DMS 273 (cell line): ENCODE measurements around the gene HS3ST2.
A peak's percentile ranks its signal among the peaks of the same experiment; 100 is the strongest.
"Not testable (repeated sequence)": the region's sequence is repeated elsewhere in the genome, so short reads cannot be mapped to it uniquely, and the experiment has no call there.

Source experiments
- DNase-seq: peaks from one replicate; lab custom pipeline; 2025; ENCODE audit not compliant: unreplicated experiment; lab: John Stamatoyannopoulos, UW

The HS3ST2 gene

DNA sequence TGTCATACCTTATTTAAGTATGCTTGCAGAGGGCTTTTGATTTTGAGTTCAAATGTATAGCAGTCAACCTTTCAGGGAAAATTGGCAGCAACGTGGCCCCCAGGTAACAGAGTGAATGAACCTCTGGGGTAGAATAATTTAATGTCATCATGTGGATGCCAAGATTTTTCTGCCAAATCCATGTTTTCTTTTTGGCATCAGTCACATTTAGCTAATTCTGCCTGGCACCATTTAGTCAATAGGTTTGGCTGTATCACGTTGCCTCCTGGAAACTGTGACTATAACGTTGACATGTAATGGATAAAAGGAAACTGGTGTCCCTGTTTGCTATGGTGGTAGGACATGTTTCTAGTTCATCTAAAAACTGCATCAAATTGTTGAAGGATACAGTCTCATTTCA is 115.5 kb downstream of the HS3ST2 start:
- no peak for DNase-seq

DNA sequence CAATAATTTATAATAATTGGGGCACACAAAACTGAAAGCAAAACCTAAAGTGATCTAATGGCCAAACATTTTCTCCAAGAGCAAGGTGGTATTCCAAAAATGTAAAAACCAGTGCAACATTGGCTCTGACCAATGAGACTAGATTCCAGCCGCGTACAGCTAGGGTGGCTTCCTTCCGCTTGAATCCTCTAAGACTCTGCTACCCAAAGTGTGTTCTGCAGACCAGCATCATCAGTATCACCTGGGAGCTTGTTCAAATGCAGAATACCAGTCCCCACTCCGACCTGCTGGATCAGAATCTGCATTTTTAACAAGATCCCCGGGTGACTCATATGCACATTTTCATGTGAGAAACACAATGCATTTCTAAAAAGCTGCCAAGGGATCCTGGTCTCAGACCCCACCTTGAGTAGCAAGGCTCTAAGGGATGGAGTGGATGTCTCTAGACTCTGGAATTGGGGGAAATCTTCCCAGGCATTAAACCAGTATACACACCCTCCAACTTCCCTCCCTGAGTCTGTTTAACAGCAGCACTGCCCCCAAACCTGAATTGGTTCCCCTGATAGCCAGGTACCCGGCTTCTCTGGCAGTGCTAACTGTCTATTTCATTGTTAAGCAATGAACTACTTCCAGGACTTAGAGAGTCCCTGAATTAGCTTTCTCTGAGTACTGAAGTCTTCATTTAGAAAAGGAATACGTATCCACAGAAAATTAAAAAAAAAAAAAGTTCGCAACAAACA is 118.2 kb downstream of the HS3ST2 start:
- DNase-seq = no peak

DNA sequence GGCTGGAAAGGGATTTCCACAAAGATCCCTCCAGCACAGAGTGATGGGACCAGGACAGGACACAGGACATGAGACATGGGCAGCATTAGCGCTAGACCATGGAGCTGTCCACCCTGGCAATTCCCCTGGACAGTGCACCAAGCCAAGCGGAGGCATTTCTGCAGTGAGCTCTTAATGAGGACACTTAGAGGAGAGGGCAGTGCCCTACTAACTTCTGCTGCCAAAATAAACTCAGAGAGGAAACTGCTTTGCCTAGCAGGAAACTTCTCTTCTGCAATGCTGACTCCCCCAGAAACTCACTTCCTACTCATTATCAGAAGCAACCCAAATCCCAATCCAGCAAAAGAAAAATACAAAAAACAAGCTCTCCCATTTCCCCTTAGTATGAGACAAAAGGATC is 119.2 kb downstream of the HS3ST2 start:
- no peak for DNase-seq

DNA sequence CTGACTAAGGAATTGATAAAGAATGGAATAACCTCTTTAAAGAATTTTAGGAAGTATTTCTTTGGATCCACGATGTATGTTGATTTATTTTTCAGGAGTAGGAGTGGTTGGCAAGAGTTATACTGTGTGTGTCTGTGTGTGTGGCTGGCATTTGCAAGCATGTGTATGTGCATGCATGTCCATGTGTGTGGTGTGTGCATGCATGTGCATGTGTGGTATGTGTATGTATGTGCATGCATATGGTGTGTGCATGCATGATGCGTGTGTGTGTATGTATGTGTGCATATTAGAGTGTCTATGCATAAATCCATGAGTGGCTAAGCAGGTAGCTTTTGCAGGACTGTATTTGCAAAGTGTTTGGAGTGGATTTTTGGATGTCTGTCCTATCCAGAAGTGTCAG is 120.8 kb downstream of the HS3ST2 start:
- no peak for DNase-seq

DNA sequence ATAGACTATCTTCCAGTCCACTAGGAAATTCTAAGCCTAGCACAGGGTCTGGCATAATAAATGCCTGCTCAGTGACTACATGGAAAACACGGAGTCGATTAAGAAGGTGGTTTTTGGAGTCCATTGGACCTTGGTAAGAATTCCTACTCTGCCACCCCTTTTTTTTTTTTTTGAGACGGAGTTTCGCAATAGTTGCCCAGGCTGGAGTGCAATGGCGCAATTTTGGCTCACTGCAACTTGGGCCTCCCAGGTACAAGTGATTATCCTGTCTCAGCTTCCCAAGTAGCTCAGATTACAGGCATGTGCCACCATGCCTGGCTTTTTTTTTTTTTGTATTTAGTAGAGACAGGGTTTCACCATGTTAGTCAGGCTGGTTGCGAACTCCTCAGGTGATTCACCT is 123.2 kb downstream of the HS3ST2 start:
- no peak for DNase-seq

DNA sequence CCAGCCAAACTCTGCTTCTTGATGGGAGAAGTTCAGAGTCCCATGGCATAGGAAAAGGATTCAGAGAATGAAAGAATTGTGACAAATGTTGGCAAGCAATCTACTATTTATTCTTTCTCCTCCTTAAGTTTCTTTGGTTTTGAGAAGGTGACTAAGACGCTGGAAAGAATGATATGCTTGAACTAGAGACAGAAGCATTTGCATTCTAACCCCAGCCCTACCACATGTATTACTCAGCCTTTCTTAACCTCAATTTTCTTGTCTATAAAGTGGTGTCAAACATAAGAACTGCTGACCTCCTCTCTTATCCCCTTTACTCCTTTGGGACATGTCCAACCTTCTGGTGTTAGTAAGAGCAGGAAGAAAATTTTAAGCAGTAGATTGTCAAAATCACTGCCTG is 124.7 kb downstream of the HS3ST2 start:
- no peak for DNase-seq

DNA sequence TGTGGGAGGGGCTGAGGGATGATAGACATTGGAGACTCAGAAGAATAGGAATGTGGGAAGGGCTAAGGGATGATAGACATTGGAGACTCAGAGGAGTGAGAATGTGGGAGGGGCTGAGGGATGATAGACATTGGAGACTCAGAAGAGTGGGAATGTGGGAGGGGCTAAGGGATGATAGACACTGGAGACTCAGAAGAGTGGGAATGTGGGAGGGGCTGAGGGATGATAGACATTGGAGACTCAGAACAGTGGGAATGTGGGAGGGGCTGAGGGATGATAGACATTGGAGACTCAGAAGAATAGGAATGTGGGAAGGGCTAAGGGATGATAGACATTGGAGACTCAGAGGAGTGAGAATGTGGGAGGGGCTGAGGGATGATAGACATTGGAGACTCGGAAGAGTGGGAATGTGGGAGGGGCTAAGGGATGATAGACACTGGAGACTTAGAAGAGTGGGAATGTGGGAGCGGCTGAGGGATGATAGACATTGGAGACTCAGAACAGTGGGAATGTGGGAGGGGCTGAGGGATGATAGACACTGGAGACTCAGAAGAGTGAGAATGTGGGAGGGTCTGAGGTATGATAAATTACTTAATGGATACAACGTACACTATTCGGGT is 125.9 kb downstream of the HS3ST2 start:
- DNase-seq = not testable (repeated sequence)

DNA sequence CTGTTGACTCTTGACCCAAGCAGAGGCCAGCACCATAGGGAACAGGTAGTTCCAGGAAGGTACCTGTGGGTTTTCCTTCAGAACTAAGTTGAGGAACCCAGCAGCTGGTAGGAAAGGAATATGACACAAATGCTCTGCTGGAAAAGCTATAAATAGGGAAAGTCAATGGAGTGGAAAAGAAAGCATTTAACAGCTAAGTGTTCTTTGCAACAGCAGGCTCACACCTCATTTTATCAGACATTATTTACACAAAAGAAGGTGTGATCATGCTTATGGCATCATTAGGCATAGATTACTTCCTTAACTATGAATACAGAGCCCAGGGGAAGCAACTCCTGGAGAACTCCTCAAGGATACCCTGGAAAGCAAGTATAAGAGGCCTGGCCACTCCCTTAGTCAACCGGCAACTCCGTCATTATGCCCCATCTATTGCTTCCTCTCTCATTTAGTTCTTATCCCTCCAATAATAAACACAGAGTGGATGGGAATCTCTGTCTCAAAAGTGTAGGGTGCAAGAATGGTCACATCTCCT is 128.1 kb downstream of the HS3ST2 start:
- no peak for DNase-seq

DNA sequence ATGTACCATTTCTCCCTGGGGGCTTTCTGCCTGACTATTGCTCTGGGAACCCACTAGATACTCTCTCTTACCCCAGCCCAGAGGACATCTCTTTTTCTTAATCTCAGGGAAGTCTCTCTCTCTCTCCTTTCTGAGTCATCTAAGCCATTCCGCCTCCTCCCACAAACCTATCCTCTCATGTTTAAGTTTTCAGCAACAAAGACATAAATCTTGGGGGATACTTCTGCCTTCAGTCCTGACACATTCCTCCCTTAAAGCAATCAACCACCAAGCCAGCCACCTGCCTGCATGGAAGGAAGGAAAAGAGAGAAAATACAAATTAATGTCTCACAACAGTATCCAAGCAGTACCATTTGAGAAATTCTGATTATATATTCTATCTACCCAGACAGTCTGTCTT is 128.8 kb downstream of the HS3ST2 start:
- DNase-seq = no peak

DNA sequence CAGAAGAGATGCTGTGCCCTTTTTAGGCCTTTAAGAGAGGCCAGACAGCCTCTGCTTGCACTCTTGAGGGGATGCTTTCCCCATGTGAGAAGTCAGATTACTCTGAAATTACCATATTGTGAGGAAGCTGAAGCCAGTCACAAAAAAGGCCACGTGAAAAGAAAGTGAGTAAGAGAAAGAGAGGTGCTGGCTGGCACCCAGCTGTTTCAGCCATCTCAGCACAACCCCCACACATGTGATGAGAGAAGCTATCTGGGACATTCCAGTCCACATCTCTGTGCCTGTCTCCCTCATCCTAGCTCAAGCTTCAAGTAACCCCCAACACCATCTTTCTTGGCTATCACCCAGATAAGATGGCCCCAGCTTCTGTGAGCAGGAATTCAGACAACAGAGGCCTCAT is 131.4 kb downstream of the HS3ST2 start:
- DNase-seq = no peak

DNA sequence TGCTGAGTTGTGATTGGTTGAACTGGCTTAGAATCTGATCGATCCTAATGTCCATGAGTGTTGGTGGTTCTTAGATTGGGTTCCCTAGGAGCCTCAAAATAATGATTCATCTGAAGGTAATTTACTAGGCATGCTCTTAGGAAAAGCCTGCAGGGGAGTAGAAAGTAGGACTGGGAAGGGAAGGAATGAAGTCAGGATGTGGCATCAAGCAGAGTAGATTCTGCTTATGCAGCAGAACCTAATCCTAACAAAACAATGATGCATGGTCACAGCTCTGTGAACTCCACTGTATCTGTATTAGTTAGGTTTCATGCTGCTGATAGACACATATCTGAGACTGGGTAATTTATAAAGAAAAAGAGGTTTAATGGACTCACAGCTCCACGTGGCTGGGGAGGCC is 132.5 kb downstream of the HS3ST2 start:
- DNase-seq = no peak

DNA sequence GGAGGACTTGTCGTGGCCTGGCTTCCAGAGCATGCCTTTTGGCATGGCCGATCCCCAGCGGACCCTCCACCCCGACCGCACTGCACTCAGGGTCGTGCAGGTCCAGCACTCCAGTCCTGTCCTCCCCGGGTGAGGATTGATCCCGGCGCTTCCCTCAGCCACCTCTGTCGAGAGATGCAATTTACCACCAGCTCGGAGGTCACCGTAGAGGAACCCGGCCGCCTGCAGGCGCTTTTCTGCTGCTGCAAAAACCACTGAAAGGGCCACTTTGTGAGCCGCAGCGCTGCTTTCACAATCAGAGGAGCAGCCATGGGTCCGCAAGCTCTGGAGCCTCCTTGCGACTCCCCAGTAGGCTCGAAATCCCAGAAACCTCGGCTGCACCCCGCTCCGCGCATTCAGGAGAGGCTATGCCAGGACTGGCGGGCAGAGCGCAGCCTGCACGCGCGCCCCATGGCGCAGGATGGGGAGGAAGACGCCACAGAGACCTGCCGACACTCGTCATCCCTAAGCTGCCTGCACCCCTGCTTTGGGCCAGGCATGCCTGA is 134.2 kb downstream of the HS3ST2 start:
- no peak for DNase-seq

DNA sequence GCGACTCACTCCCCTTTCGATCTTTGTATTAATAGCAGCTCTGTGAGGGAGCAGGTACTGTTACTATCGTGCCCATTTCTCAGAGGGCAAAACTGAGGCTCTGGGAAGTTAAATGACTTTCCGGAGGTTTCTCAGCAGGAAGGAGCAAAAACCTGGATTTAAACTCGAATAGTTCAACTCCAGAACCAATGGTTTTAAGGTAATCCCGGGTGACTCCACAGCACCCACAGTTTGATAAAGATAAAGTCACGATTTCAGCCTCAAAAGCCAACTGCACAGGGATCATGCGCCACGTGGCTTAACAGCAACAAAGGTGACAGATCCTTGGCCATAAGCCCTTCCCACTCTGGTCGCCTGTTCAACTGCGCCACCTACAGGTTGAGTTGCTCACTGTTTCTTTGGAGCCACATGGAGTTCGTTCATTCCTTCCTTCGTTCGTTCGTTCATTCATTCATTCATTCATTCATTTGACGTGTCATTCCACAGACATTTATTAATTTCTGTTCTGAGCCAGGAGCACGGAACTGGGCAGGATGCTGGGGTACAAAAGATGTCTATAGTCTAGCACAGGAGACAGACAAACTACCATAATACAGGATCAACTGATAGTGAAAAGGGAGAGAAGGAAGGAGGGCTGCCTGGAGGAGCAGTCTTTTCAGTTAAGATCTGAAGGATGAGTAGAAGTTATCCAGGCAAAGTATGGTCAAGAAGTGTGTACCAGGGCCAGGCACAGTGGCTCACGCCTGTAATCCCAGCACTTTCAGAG is 134.8 kb downstream of the HS3ST2 start:
- peak; percentile 78 for DNase-seq

DNA sequence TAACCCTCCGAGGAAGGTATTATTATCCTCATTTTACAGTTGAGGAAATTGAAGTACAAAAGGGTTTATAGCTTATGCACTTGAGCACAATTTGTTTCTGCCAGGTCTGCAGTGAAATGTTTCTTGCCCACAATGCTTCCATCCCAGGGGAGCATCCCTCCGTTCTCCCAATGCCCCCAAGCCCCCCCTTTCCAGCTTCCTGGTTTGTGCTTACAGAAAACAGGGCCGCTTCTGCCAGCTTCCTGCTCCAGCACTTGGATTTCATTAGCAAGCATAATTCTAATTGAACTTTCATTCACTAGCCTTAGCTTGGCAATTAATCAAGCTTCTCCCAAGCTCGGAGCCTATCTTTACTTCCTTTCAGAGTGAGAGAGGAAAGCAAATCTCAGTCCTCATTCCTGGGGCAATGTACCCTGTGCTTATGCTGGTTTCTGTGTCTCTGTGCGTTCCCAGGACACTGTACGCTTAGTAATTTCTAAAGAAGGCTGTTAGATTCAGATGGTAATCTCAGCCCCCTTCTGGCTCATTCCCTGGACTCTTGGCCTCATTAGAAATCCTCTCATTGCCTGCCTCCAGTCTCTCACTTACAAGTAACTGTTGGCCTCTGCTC is 141.6 kb downstream of the HS3ST2 start:
- no peak for DNase-seq

DNA sequence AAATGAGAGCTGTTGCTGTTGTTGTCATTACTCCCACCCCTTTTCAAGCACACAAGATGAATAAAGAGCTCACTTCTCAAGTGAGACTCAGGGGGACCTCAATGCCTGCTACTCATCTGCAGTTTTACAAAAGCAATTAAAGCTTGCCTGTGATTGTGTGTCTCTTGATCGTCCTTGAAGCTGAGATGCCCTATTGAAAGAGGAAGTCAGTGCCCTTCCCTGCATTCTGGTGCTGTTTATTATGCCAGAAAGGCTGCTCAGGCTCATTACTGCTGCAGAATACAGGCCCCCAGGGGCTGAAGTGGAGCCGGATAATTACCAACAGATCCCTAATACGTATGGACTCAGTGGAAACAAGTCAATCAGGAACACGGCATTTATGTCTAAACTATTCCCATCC is 147.2 kb downstream of the HS3ST2 start:
- peak; percentile 8 for DNase-seq

DNA sequence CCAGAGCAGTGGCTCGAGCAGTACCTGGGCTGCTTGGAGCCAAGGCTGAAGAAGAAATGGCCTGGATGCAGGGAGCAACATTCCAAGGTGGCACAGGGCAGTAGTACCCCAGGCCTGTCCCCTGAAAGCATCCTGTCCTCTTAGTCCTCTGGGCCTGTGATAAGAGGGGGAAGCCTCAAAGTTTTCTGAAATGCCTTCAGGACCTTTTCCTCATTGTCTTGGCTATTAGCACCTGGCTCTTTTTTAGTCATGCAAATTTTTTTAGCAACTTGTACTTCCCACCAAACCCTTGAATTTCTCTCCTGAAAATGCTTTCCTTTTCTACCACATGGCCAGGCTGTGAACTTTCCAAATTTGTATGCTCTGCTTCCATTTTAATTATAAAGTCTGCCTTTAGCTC is 148.9 kb downstream of the HS3ST2 start:
- no peak for DNase-seq
